ENCODE results near the gene PPP3CB. TPM values are rescaled to one million over a fixed set of nuclear protein-coding genes. Genes with fewer than 3 reads are reported as not detected.

PPP3CB gene
- total and polyA plus RNA-seq, 2 donors (not counting 3 experiments of a cell fraction or from before 2014, with no cell fraction given): 13.5 to 30.4 TPM

- Histone ChIP-seq H4K20me1 (replicated peaks; ENCODE audit: control insufficient read depth, extremely low read depth, insufficient read depth, low read length) (no peaks in the 10 kb centered on the region), H3K9me1 (replicated peaks; ENCODE audit: control insufficient read depth, extremely low read depth, insufficient read depth, low read length) (peaks cover 3% of the 10 kb centered on the region), H3K27ac (ENCODE audit: insufficient read depth, low read depth, low read length) (no peak overlapping the region), H3K4me1 (ENCODE audit: control insufficient read depth, extremely low read depth, insufficient read depth, low read length) (no peaks in the 10 kb centered on the region), H3K4me3 (replicated peaks in 1 of 3; ENCODE audit: insufficient read depth in 1 of 3, low read depth in 1 of 3, low read length in 3 of 3) (no peak overlapping the region), H2AFZ (ENCODE audit: low read depth, low read length) (no peak overlapping the region), H3K4me2 (ENCODE audit: insufficient read depth, low read length) (no peak overlapping the region), H3K79me2 (ENCODE audit: control insufficient read depth, insufficient read depth, low read length) (no peaks in the 10 kb centered on the region), H3K27me3 (ENCODE audit: control insufficient read depth in 2 of 2, insufficient read depth in 2 of 2, low read length in 2 of 2) (no peaks in the 10 kb centered on the region), H3K9ac (replicated peaks; ENCODE audit: extremely low read depth, insufficient read depth, low read length) (no peak overlapping the region), H3K9me3 (replicated peaks; ENCODE audit: control insufficient read depth, insufficient read depth, low read length) (no peaks in the 10 kb centered on the region), H3K36me3 (ENCODE audit: control insufficient read depth in 2 of 2, extremely low read depth in 1 of 2, insufficient read depth in 2 of 2, low read length in 2 of 2) (peaks cover 0 to 3% of the 10 kb centered on the region in 2 experiments)
- ChIA-PET POLR2A (interaction anchor here (0.5 kb wide), 1 partner anchor 127 kb away, joined by 3 read pairs; no protein-coding TSS in a partner anchor), CTCF (interaction anchor here (1.0 kb wide), 1 partner anchor 11 kb away, joined by 3 read pairs; no protein-coding TSS in a partner anchor)
- dilution Hi-C loops (cut with MboI; ENCODE audit: extremely low pct_ligation_motif_present, low sequenced_read_pairs) (no loop called here), intact Hi-C loops (cut with micrococcal nuclease) (no loop called here)
- TF ChIP-seq JUN (IDR thresholded peaks at IDR 0.05; ENCODE audit: borderline replicate concordance, insufficient read depth, insufficient read length, low read depth) (no peak), FOS (IDR thresholded peaks at IDR 0.05; ENCODE audit: borderline replicate concordance, insufficient read depth, low read length) (no peak), EZH2 (IDR thresholded peaks at IDR 0.05; ENCODE audit: borderline replicate concordance, low read depth, low read length, severe bottlenecking) (no peak), GATA2 (IDR thresholded peaks at IDR 0.05; ENCODE audit: insufficient read depth, insufficient read length, low read depth, low read length) (no peak), POLR2AphosphoS5 (IDR thresholded peaks at IDR 0.05; ENCODE audit: insufficient read depth, low read depth, low read length) (no peak), MAX (IDR thresholded peaks at IDR 0.05; ENCODE audit: insufficient read depth, insufficient read length) (no peak), POLR2A (IDR thresholded peaks at IDR 0.05; ENCODE audit: low read depth, low read length) (no peak), CTCF (IDR thresholded peaks at IDR 0.05; ENCODE audit: extremely low read depth in 1 of 2, insufficient read depth in 1 of 2, low read depth in 1 of 2, low read length in 2 of 2) (no peak), MYC (IDR thresholded peaks at IDR 0.05; ENCODE audit: low read depth, low read length) (no peak)
- no peak for FAIRE-seq
- no TSS peak for BruUV-seq (replicated peaks)
- DNase-seq (ENCODE audit: low read depth, low spot score): no peak
Observed at GRCh38 chr10:73432646-73433537, 62.9 kb downstream of the PPP3CB start.

All from endothelial cell of umbilical vein (primary cell).